Suppressor macrophage treated with lipopolysaccharide for 4 hours (primary cell): ENCODE data around the gene PIANP.
"Not testable (repeated sequence)": the region's sequence is repeated elsewhere in the genome, so short reads cannot be mapped to it uniquely, and the experiment has no call there.

Source experiments
- DNase-seq: peaks from one replicate; pipeline ENCODE4 v3.0.0-alpha.2; 2020

Gene PIANP, protein sequence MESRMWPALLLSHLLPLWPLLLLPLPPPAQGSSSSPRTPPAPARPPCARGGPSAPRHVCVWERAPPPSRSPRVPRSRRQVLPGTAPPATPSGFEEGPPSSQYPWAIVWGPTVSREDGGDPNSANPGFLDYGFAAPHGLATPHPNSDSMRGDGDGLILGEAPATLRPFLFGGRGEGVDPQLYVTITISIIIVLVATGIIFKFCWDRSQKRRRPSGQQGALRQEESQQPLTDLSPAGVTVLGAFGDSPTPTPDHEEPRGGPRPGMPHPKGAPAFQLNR

DNA sequence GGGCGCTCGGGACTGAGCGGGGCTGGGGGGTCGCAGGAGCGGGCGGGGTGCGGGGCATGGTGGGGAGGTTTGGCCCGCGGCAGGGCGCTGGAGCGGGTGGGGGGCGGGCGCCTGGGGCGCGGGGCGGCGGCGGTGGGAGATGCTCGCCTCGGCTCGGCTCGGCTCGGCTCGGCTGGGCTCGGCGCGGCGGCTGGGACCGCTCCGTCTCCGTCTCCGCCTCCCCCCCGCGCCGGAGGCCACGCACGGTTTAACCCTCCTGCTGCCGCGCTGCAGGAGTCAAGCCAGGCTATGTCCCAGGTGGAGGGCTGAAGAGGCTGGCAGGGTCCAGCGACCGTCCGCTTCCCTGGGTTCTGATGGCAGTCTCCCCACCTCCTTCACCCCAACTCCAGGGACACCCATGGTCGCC, at the start of gene PIANP:
TSS of gene PIANP (minus strand) at position 170 of the 406 bp plus-strand sequence. CDS start 2,754 bp downstream, outside the sequence.
- no peak for DNase-seq

DNA sequence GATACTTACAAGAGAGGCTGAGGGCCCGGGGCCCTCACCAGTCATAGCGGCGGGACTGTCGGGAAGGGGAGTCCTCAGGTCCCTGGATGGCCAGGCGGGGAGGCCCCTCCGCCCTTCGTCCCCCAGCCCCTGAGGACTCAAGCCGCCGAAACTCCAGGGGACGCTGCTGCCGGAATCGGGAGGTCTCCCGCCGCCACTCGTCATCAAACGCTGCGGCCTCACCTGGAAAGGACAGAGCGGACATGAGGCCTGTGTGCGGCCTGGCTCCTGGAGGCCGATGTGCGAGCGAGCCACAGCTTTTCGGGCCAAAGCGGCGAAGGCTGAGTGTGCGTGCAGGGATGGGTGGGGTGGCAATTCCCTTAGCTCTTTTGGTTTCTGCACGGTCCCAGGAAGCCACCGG, 48.1 kb upstream of the PIANP start:
- no peak for DNase-seq

DNA sequence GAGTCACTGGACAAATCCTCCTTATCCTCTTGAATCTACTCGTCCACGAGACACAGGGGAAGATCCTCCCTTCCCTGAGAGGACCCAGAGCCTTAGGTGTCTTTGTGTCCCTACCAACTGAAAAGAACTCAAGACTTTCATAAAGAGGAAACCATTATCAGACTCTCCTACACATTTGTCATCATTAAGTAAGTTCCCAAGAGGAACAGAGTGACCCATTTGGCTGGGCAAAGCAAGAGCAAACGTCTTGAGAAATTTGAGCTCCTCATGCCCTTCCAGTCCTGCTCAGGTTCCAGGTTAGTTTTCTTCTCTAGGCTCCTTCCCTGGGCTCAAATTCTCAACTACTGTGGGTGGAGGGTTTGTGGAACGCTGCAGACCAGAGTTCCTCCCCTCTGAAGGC, 46.6 kb upstream of the PIANP start:
- DNase-seq = peak; percentile 18

DNA sequence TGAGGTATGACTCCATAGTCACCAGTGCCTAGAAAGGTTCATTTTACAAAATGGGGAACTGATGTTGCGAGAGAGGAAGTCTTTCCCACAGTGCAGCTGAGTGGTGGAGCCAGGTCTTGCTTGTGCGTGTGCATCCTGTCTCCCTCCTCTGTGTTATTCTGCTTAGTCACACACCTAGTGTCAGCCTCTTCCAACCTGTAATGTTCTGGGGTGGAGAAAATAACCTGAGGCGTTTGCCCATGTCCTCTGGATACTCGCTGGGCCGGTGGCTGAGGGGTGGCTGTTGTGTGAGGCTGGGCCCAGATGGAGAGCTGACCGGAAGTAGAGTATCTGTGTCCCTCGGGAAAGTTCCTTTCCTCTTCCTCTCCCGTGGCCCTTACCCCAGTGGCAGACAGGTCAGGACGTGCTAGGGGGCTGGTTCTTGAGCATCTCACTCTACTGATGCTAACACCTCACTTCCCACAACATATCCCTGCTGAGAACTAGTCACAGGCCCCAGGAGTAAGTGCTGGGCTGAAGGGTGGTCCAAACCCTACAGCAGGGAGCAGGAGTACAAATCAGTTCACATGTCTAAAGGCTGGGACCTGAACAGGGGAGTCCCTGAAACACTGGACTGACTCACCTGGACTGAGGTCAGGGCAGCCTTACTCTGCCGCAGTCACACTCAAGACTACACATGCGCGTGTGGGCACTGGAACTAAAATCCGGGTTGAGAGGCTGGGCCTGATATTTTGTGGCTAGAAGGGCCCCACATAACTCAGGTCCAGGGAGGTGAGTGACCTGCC, 45.3 kb upstream of the PIANP start:
- peak; percentile 81 for DNase-seq

DNA sequence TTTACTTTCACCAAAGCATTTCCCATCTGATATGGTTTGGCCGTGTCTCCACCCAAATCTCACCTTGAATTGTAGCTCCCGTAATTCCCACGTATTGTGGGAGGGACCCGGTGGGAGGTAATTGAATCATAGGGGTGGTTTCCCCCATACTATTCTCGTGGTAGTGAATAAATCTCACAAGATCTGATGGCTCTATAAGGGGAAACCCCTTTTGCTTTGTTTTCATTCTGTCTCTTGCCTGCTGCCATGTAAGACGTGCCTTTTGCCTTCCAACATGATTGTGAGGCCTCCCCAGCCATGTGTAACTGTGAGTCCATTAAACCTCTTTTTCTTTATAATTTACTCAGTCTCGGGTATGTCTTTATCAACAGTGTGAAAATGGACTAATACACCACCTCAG, 42.7 kb upstream of the PIANP start:
- DNase-seq = peak; percentile 57

DNA sequence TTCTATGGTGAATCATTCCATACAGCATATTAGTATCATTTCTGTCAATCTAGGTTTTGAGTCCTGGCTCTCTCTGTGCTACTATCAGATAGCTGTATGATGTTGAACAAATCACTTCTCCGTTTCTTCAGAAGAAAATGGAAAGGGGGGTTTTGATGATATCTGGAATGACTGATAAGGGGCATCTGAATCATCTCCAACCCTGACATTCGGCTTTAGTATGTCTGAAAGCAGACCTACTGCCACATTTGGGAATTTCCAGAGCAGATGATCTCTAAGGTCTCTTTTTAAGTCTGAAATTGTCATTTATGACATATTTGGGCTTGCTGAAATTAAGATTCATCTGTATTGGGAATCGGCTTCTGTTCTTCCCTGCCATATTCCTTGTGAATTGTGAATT, 42.2 kb upstream of the PIANP start:
- DNase-seq = peak; percentile 56

DNA sequence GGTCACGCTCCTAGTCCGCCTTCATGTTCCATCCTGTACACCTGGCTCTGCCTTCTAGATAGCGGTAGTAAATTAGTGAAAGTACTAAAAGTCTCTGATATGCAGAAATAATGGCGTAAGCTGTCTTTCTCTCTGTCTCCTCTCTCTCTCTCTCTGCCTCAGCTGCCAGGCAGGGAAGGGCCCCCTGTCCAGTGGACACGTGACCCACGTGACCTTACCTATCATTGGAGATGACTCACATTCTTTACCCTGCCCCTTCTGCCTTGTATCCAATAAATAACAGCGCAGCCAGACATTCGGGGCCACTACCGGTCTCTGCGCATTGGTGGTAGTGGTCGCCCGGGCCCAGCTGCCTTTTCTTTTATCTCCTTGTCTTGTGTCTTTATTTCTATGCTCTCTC, 41.5 kb upstream of the PIANP start:
- not testable (repeated sequence) for DNase-seq

DNA sequence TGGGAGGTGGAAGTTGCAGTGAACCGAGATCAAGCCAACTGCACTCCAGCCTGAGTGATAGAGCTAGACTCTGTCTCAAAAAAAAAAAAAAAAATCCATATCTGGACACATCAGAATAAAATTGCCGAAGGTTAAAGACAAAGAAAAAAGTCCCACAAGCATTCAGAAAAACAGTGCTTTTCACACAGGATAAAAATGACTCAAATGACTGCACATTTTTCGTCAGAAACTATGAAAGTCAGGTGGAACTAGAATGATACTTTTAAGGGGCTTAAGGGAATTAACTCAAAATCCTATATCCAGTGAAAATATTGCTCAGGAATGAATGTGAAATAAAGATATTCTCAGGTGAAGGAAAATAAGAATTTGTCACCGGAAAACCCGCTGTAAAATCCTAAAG, 36.1 kb upstream of the PIANP start:
- DNase-seq = no peak

DNA sequence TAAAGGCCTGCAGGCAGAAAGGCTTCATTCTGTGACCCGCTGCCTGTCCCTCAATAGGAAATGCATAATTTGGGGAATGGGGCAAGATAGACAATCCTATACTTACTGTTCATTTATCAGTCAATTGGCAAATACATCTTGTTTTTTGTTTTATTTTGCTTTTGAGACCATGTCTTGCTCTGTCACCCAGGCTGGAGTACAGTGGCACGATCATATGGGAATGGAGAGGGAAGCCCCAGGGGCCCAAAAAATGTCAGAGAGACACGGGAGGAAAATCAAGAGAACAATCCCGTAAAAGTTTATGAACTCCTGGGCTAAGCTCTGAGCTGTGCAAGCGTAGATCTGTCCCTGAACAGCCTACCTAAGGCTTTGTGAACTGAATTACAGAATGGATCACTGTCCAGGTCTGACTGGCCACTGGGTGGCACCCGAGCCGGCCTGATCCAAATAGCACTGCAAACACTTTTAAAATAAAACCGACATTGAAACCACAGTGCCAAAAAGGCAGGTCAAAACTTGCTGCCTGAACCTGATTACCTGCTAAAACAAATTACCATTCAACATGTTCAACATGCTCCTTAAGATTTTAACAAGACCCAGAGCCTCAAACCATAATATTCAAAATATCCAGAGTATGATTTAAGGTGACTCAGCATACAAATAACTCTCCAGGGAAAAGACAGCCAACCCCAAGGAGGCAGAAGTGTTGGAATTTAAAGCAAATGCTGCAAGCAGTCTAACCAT, 35.0 kb upstream of the PIANP start:
- DNase-seq = peak; percentile 62

DNA sequence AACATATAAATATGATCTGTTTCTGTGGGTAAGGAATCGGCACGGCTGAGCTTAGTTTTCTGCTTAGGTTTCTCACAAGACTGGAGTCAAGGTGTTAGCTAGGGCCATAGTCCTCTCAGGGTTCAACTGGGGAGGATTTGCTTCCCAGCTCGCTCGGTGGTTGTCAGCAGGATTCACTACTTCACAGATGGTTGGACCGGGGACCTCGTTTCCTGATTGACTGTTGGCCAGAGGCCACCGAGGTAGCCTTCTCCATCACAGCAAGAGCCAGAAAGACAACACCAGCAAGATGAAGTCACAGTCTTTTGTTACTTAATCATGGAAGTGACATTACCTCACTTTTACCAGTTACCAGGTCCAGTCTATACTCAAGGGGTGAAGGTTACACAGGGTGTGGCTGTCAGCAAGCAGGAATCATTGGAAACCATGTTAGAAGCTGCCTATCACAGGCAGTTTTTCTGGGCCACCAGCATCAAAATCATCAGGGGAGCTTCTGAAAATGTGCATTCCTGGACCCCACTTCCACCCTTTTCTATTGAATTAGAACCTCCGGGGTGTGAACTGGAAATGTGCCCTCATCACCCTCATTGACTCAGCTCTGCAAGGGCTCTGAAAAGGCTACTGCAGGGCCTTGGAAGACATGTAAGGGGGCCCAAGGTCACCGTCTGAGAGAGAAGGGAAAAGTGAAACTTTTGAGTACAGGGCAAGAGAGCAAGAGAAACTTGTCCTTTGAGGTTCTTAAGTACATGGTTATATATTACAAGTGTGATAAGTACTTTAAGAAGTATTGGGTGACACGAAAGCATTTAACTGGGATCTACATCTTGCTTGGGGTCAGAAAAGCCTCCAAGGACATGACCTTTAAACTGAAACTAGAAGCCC, 34.1 kb upstream of the PIANP start:
- no peak for DNase-seq

DNA sequence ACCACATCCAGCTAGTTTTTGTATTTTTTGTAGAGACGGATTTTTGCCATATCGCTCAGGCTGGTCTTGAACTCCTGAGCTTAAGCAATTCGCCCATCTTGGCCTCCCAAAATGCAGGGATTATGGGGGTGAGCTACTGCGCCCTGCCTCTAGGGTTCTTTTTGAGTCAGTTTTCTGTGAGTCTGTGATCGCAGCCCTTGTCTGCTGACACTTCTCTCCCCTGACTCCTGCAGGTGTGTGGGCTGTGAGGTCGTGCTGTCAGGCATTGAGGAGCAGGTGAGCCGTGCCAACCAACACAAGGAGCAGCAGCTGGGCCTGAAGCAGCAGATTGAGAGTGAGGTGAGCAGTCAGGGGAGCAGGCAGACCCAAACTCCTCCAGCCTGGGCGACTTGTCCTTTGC, 29.6 kb upstream of the PIANP start:
- DNase-seq = no peak

DNA sequence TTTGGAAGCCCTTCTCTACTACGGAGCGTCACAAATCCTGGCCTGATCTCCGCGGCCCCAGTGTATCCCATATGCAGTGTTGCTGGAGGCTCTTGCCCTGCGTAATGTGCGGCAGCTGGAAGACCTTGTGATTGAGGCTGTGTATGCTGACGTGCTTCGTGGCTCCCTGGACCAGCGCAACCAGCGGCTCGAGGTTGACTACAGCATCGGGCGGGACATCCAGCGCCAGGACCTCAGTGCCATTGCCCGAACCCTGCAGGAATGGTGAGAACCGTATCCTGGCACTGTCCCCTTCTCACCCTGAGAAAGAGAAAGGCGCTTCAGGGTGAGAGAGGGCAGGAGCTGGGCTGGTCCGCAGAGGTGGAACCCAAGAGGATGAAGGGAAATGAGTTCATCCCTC, 28.6 kb upstream of the PIANP start:
- no peak for DNase-seq

DNA sequence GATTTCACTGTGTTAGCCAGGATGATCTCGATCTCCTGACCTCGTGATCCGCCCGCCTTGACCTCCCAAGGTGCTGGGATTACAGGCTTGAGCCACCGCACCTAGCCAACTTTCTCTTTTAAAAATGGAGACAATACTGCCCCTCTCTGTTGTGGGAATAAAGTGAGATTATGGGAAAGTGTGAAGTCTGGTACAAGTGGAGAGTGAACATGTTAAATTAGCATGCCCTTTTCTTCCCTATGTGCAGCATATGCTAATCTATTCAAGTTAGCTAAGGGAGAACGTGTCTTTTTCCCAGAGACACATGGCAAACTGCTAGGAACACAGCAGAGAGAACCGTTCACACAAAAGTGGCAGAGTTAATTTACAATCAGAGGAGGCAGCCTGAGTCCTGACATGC, 24.7 kb upstream of the PIANP start:
- DNase-seq = no peak

DNA sequence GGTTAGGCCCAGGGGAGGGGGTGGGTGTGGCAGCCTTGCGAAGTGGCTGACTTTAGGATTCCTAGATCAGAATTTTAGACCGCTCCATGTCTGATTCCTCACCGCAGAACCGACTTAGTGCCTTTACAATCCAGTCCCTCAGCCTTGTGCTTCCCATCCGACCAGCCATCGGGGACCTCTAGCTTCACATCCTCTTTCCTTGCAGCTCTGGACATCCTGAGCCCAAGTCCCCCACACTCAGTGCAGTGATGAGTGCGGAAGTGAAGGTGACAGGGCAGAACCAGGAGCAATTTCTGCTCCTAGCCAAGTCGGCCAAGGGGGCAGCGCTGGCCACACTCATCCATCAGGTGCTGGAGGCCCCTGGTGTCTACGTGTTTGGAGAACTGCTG, 23.8 kb upstream of the PIANP start:
- DNase-seq = peak; percentile 53

DNA sequence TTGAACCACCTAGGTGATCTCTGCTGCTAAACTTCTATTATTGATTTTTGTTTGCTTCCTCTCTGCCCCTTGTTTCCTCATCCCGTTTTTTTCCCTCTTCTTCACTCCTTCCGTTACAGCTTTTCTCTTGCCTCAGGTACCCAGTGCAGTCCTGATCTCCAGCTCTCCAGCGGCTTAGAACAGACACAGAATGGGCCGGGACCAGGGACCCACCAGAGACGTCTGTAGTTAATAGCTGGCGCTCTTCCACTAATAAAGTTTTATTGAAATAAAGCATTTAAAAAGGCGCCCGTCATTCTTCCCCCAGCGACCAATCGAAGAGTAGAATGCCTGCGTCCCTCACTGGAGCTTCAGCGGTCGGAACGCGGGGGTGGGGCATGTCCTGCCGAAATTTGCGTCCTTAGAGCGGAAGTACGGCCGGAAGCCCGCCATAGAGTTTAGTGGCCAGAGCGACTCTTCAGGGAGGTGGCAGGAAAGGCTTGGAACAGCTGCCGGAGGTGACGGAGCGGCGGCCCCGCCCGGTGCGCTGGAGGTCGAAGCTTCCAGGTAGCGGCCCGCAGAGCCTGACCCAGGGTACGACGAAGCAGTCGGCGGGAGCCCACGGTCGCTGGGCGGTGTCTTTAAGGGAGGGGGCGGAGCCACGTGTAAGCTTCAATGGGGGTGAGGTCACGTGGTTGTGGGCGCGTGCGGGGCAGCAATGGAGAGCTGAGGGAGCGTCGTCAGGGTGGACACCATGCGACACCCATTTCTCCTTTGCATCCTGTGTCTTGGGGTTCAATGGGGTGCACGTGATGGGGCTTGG, 23.2 kb upstream of the PIANP start, which contains the start of gene COPS7A:
TSS of gene COPS7A (plus strand) at position 440 of the 802 bp plus-strand sequence. CDS start 611 bp downstream, outside the sequence.
- peak; percentile 98 for DNase-seq

DNA sequence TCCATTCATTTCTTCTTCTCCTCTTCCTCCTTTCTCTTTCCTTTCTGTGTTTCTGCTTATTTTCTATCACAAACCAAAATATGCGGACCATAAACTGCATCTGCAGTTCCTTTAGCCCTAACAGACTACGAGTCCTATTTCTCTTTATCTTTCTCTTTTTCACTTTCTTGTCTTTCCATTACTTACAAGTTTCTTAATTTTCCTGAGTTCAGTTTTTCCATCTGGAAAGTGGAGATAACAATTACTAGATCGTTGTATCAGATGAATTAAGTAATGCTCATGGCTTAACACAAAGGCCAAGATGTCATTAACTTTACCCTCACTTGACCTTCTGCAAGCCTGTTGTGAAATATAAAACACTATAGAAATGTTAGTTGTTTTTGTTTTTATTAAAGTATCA, 22.2 kb upstream of the PIANP start:
- DNase-seq = no peak

DNA sequence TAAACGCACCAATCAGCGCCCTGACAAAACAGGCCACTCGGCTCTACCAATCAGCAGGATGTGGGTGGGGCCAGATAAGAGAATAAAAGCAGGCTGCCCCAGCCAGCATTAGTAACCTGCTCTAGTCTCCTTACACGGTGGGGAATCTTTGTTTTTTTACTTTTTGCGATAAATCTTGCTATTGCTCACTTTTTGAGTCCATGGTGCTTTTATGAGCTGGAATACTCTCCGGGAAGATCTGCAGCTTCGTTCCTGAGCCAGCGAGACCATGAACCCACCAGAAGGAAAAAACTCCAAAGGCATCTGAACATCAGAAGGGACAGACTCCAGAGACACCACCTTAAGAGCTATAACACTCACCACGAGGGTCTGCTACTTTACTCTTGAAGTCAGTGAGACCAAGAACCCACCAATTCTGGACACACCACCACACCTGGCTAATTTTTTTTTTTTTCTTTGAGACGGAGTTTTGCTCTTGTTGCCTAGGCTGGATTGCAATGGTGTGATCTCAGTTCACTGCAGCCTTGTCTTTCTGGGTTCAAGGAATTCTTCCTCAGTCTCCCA, 16.3 kb upstream of the PIANP start:
- no peak for DNase-seq

DNA sequence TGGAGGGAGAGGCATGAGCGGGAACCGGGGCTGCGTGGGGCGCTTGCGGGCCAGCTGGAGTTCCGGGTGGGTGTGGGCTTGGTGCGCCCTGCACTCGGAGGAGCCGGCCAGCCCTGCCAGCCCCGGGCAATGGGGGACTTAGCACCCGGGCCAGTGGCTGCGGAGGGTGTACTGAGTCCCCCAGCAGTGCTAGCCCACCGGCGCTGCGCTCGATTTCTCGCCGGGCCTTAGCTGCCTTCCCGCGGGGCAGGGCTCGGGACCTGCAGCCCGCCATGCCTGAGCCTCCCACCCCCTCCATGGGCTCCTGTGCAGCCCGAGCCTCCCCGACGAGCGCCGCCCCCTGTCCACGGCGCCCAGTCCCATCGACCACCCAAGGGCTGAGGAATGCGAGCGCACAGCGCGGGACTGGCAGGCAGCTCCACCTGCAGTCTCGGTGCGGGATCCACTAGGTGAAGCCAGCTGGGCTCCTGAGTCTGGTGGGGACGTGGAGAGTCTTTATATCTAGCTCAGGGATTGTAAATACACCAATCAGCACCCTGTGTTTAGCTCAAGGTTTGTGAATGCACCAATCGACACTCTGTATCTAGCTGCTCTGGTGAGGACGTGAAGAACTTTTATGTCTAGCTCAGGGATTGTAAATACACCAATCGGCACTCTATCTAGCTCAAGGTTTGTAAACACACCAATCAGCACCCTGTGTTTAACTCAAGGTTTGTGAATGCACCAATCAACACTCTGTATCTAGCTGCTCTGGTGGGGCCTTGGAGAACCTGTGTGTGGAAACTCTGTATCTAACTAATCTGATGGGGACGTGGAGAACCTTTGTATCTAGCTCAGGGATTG, 15.6 kb upstream of the PIANP start:
- DNase-seq = not testable (repeated sequence)

DNA sequence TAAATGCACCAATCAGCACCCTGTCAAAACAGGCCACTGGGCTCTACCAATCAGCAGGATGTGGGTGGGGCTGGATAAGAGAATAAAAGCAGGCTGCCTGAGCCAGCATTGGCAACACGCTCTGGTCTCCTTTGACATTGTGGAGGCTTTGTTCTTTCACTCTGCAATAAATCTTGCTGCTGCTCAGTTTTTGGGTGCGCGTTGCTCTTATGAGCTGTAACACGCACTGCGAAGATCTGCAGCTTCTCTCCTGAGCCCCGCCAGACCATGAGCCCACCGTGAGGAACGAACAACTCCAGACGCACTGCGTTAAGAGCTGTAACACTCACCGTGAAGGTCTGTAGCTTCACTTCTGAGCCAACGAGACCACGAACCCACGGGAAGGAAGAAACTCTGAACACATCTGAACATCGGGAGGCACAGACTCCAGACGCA, 8.4 kb upstream of the PIANP start:
- no peak for DNase-seq

DNA sequence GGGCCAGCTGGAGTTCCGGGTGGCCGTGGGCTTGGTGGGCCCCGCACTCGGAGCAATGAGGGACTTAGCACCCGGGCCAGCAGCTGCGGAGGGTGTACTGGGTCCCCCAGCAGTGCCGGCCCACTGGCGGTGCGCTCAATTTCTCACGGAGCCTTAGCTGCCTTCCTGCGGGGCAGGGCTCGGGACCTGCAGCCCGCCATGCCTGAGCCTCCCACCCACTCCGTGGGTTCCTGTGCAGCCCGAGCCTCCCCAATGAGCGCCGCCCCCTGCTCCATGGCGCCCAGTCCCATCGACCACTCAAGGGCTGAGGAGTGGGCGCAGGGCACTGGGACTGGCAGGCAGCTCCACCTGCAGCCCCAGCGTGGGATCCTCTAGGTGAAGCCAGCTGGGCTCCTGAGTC, 7.7 kb upstream of the PIANP start:
- not testable (repeated sequence) for DNase-seq
